SK-N-SH (cell line): ENCODE measurements around the gene P4HA1.
"Not testable (repeated sequence)": the region's sequence is repeated elsewhere in the genome, so short reads cannot be mapped to it uniquely, and the experiment has no call there.

Experiments used
- CHD2 ChIP-seq: fragments of 150-350 bp; IDR thresholded peaks from 2 replicates; pipeline ENCODE4 v1.6.1; 2018; ENCODE audit warnings: low read length; ENCODE audit not compliant: partially characterized antibody
- CTCF ChIP-seq: fragments of 200-600 bp; sonication (generic); IDR thresholded peaks from 2 replicates; pipeline ENCODE4 v1.6.1; 2017; ENCODE audit warnings: antibody characterized with exemption, mild to moderate bottlenecking, moderate library complexity
- ELF1 ChIP-seq: IDR thresholded peaks from 2 replicates; pipeline ENCODE4 v1.4.0; 2012
- GABPA ChIP-seq: IDR thresholded peaks from 2 replicates; pipeline ENCODE4 v1.4.0; 2012; ENCODE audit warnings: low read depth, mild to moderate bottlenecking
- IRF3 ChIP-seq: fragments of 150-350 bp; IDR thresholded peaks from 2 replicates; pipeline ENCODE4 v1.6.1; 2016; ENCODE audit warnings: mild to moderate bottlenecking, low read depth, low read length
- JUND ChIP-seq: IDR thresholded peaks from 2 replicates; pipeline ENCODE4 v1.4.0; 2012
- MAX ChIP-seq: IDR thresholded peaks from 2 replicates; pipeline ENCODE4 v1.4.0; 2012; ENCODE audit warnings: low read depth
- MXI1 ChIP-seq: IDR thresholded peaks from 2 replicates; pipeline ENCODE4 v1.6.1; 2012; ENCODE audit warnings: mild to moderate bottlenecking, low read depth, low read length, improper control_type of control experiment
- PBX3 ChIP-seq: IDR thresholded peaks from 2 replicates; pipeline ENCODE4; 2012
- POLR2AphosphoS5 ChIP-seq: IDR thresholded peaks from 2 replicates; pipeline ENCODE4 v1.6.1; 2012; ENCODE audit warnings: low read depth, low read length
- RAD21 ChIP-seq: IDR thresholded peaks from 2 replicates; pipeline ENCODE4 v1.6.1; 2012; ENCODE audit warnings: mild to moderate bottlenecking, low read length
- TCF12 ChIP-seq: IDR thresholded peaks from 2 replicates; pipeline ENCODE4 v1.4.0; 2012
- USF2 ChIP-seq: fragments of 150-350 bp; IDR thresholded peaks from 2 replicates; pipeline ENCODE4 v1.6.1; 2017; ENCODE audit warnings: antibody characterized with exemption, low read length, low read depth, borderline replicate concordance
- YY1 ChIP-seq: IDR thresholded peaks from 2 replicates; pipeline ENCODE4 v1.4.0; 2012; ENCODE audit warnings: low read depth, mild to moderate bottlenecking

DNA sequence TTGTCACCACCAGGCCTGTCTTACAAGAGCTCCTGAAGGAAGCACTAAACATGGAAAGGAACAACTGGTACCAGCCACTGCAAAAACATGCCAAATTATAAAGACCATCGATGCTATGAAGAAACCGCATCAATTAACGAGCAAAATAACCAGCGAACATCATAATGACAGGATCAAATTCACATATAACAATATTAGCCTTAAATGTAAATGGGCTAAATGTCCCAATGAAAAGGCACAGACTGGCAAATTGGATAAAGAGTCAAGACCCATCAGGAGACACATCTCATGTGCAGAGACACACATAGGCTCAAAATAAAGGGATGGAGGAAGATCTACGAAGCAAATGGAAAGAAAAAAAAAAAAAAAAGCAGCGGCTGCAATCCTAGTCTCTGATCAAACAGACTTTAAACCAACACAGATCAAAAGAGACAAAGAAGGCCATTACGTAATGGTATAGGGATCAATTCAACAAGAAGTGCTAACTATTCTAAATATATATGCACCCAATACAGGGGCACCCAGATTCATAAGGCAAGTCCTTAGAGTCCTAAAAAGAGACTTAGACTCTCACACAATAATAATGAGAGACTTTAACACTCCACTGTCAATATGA, 73.1 kb downstream of the P4HA1 start:
- not testable (repeated sequence) for TF ChIP-seq JUND, IRF3, CTCF, ELF1, MAX, RAD21, USF2, CHD2, YY1, POLR2AphosphoS5, PBX3, TCF12, GABPA, MXI1
